ENCODE data around the gene GLYATL2. TPM values are rescaled to one million over a fixed set of nuclear protein-coding genes. Genes with fewer than 3 reads are reported as not detected.

The GLYATL2 gene
- total and polyA plus RNA-seq, 9 of the 15 experiments (the other 6 are each of a cell fraction or from before 2014, with no cell fraction given): not detected

- intact Hi-C loops (cut with micrococcal nuclease) (loop anchor here (5.0 kb wide), 2 partner anchors 38 to 58 kb away; no protein-coding TSS in a partner anchor), in situ Hi-C loops (cut with MboI) (loop anchor here (10.0 kb wide), 1 partner anchor 110 kb away; no protein-coding TSS in a partner anchor)
- no peak for ATAC-seq
- Histone ChIP-seq H3K27me3 (ENCODE audit: control insufficient read depth in 2 of 2, insufficient read depth in 2 of 2, low read length in 2 of 2) (no peaks in the 10 kb centered on the region), H3K4me1 (replicated peaks in 1 of 2; ENCODE audit: control insufficient read depth in 2 of 2, insufficient read depth in 2 of 2, low read length in 2 of 2) (peaks cover 0 to 8% of the 10 kb centered on the region in 2 experiments; a peak in 4 of 5 replicates), H3K4me2 (ENCODE audit: insufficient read depth, low read length) (no peak overlapping the region), H3K36me3 (ENCODE audit: control insufficient read depth, insufficient read depth, low read length) (no peaks in the 10 kb centered on the region), H3K79me2 (ENCODE audit: control insufficient read depth, insufficient read depth, low read length) (no peaks in the 10 kb centered on the region), H2AFZ (ENCODE audit: low read depth, low read length) (no peak overlapping the region), H3K4me3 (no peak overlapping the region), H3K9me1 (ENCODE audit: control insufficient read depth, insufficient read depth, low read length) (no peaks in the 10 kb centered on the region), H4K20me1 (replicated peaks; ENCODE audit: control insufficient read depth, insufficient read depth, low read length) (no peaks in the 10 kb centered on the region), H3K27ac (ENCODE audit: extremely low read depth, low read depth, low read length) (no peak overlapping the region), H3K9ac (ENCODE audit: insufficient read depth in 1 of 2, low read depth in 2 of 2, low read length in 2 of 2) (no peak overlapping the region), H3K9me3 (replicated peaks; ENCODE audit: control insufficient read depth, insufficient read depth, low read depth, low read length) (peaks cover 7% of the 10 kb centered on the region; the same call in 1 of the 2 replicates)
- POLR2A ChIA-PET: no interaction called here
- no TSS peak for BruUV-seq (replicated peaks)
- peak; percentile 52 for FAIRE-seq
- TF ChIP-seq CHAMP1 (IDR thresholded peaks at IDR 0.05): peak; percentile 66; the same call in 1 of the 2 replicates
- TF ChIP-seq NFYB (IDR thresholded peaks at IDR 0.05; ENCODE audit: extremely low read depth, insufficient read length): no peak
- TF ChIP-seq CTCF (IDR thresholded peaks at IDR 0.05 in 2 of 3, conservative IDR thresholded peaks at IDR 0.05 in 1 of 3; ENCODE audit: insufficient read depth in 2 of 3, low read depth in 1 of 3, low read length in 3 of 3): peak in 2 of 3 experiments; percentile 31 to 36; a peak in 3 of 6 replicates
- no peak for TF ChIP-seq ZNF398 (CRISPR knock-in tag; IDR thresholded peaks at IDR 0.05)
- TF ChIP-seq ZNF436 (CRISPR knock-in tag; IDR thresholded peaks at IDR 0.05): no peak
- TF ChIP-seq CBX5 (IDR thresholded peaks at IDR 0.05; ENCODE audit: borderline replicate concordance, low read depth): no peak
- TF ChIP-seq RAD21 (CRISPR knock-in tag; conservative IDR thresholded peaks at IDR 0.05 in 1 of 2, IDR thresholded peaks at IDR 0.05 in 1 of 2): peak in 1 of 2 experiments; percentile 63; a peak in 2 of 4 replicates
- no peak for TF ChIP-seq SMARCB1 (IDR thresholded peaks at IDR 0.05; ENCODE audit: insufficient read length, low read depth)
- CTCF ChIA-PET (ENCODE audit: low intra/inter-chr PET ratio): no interaction called here
- peak in 1 of 4 experiments; percentile 28 for DNase-seq (ENCODE audit: extremely low read depth in 1 of 4, low spot score in 3 of 4)
Measured at GRCh38 chr11:58784995-58785394, 59.5 kb downstream of the GLYATL2 start.

Measured in K562 (cell line).